Activated CD8-positive, alpha-beta memory T cell treated with anti-CD3 and anti-CD28 coated beads for 36 hours (primary cell): ENCODE results near the gene TNS4. TPM values are rescaled to one million over a fixed set of nuclear protein-coding genes. Genes with fewer than 3 reads are reported as not detected.

Source experiments
- CTCF ChIA-PET: fragments of 350-600 bp; sonication (Branson Sonifier 250); formaldehyde crosslinking; loops from one replicate; lab custom pipeline; 2021; ENCODE audit warnings: antibody characterized with exemption; lab: Charles Lee
- POLR2A ChIA-PET: fragments of 350-600 bp; sonication (Branson Sonifier 250); formaldehyde crosslinking; loops from one replicate; lab custom pipeline; 2021; ENCODE audit warnings: antibody characterized with exemption; lab: Charles Lee
- total RNA-seq, 2 experiments: library from RNA; stranded (reverse); gene quantifications; one replicate each; pipeline ENCODE4 v1.2.3, GENCODE V29; 2021

The TNS4 gene
- total RNA-seq, 2 experiments from 2014 or later = 4.7 to 5.1 TPM

DNA sequence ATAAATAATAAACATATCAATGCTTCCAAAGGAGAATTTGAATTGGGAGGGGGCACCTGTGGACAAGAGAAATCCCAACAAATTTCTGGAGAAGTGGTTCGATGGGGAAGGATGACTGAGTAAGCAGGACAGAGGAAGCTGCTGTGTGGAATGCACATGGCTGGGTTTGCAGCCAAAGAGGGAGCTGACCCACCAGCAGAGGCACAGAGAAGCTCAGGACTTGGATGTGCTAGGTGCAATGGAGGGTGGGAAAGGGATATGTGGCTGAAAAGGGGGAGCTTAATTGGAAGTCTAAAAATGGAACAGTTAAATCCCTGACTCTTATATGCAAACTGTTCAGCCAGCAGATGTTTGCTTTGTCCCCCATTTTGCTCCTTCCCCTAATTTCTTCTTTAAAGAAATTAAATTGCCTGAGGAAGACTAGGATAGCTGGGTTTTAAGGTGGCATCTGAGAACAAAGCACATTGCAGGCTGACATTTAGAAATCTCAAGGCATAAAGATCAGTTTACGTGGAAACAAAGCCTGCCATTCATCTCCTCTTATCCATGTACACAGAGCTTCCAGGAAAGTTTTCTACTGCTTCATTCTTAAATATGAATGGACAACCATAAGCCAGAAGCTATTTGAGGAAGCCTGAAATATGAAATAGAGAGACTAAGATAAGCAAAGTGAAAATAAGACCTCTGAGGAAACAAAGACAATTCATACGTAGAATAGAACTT, 23.0 kb upstream of the TNS4 start:
- CTCF ChIA-PET = interaction anchor here (0.8 kb wide), 1 partner anchor 35 kb away, joined by 3 read pairs; no protein-coding TSS in a partner anchor
- POLR2A ChIA-PET = no interaction called here

DNA sequence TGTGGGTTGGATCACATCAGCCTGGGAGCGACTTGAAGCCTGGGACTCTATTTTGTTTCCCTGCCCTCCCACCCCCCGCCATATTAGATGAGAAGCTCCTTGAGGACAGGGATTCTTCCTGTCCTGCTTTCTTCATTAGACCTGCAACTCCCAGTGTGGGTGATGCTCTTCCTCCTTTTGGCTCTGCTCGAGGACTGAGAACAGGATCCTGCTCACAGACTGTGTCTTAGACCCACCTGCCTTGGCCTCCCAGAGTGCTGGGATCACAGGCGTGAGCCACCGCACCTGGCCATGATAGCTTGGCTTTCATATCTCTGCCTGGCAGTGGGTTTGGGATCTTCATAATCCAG, 21.5 kb upstream of the TNS4 start:
- ChIA-PET POLR2A (interaction anchor here (0.7 kb wide), 1 partner anchor 63 kb away, joined by 4 read pairs; no protein-coding TSS in a partner anchor), CTCF (interaction anchor here (0.6 kb wide), 1 partner anchor 11 kb away, joined by 5 read pairs; no protein-coding TSS in a partner anchor)

DNA sequence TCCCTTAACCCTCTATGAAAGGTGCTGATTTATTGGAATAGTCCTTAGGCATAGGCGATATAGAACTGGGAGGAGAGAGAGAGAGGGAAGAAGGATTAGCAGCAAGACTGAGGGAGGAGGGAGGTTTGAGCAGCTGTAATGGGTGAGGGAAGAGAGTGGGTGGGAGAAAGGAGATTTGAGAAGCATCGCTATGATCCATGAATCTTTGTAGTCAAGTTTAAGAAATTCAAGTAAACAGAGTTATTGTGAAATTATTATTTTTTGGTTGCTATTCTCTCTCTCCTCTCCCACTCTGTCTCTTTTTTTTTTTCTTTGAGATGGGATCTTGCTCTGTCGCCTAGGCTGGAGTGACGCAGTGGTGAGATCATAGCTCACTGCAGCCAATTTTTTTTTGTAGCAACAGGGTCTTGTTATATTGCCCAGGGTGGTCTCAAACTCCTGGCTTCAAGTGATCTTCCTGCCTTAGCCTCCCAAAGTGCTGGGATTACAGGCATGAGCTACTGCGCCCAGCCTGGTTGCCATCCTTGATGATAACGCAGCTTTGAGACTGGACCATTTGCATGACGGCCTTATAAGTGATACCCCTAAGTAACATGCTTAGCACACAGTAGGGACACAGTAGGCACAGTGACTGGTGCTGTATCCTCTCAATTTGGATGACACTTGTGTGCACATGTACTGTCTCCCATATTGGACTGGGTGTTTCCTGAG, 21.0 kb upstream of the TNS4 start:
- CTCF ChIA-PET = interaction anchor here (0.6 kb wide), 1 partner anchor 11 kb away, joined by 5 read pairs; no protein-coding TSS in a partner anchor
- POLR2A ChIA-PET = interaction anchor here (0.7 kb wide), 1 partner anchor 62 kb away, joined by 4 read pairs; no protein-coding TSS in a partner anchor

DNA sequence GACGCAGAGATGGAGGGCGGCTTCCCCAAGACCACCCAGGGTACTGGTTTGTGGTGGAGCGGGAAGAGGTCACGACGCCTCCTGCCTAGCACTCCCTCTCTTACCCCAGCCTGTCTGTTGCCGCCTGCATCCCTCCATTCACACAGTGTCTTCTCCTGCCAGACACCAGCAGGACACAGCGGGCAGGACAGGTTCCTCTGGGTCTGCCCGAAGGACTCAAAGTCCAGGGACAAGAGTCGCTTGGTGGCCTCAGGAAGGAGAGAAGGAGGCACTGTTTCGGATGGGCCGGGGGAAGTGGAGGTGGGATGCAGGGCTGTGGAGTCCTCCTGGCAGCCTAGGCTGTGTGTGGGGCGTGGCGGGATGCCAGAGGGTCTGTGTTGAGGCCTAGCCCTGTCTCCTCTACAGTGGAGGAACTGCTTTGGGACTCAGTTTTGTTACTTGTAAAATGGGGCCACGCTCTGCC, 19.6 kb upstream of the TNS4 start:
- POLR2A ChIA-PET = no interaction called here
- CTCF ChIA-PET = no interaction called here

DNA sequence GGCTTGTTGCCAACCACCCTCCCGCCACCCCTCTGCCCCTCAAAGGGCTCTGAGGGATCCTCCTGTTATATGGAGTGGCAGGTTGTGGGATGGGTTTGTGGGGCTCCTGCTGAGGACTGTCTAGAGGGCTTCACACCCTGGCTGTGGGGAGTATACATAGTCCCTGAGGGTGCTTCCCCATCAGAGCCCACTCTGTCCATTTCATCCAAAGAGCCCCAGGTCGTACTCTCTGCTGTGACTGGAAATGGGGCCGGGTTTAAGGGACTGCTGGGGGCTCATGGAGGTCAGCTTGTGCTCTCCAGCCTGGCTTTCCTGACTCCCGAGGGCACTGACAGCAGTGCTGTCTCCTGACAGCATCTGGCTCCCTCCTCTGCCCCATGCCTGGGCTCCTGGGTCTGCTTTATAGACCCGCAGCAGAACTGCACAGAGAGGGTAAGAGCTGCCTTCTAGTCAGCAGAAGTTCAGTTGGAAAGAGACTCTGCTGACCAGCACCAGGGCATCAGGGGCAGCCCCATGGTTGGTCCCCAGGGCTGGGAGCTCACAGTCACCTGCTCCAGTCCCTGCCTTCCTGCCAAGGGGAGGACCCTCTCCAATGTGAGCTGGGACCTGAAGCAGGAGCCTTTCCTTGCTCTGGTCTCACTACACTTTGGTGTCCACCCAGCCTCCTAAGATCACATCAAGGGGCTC, 17.8 kb upstream of the TNS4 start:
- ChIA-PET CTCF (interaction anchor here (1.2 to 1.7 kb wide), 3 partner anchors 9 to 47 kb away, joined by 3 read pairs; no protein-coding TSS in a partner anchor), POLR2A (no interaction called here)

DNA sequence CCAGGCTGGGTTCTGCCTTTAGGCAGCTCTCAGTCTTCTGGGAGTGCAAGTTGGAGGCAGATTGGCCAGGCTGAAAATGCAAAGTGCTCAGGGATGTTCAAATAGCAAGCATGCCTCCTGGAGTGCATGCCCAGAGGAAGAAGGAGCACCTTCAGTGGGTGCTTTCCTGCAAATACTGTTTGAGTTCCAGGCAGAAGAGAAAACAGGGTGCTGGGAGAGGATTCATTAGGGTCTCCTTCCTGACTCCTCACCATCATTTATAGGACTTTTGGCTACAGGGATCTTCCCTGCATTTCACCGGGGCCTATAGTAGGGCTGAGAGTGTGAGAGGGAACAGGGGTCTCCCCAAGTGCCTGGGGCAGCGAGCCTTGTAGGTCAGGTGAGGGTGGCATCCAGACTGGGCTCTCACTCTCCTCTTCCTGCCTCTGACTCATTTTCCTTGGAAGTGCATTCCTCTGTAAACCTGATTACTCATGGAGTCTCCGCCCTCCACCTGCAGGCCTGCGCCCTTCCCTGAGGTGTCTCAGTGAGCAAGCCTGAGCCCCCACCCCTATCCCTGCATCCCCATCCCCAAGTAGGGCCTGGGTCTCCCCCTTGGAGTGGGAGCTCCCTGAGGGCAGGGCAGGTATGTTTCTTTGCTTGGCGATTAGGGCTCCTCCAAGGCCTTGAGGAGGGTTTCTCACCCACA, 17.1 kb upstream of the TNS4 start:
- CTCF ChIA-PET = interaction anchor here (1.4 kb wide), 2 partner anchors 10 to 42 kb away, joined by 4 to 7 read pairs; no protein-coding TSS in a partner anchor
- POLR2A ChIA-PET = no interaction called here

DNA sequence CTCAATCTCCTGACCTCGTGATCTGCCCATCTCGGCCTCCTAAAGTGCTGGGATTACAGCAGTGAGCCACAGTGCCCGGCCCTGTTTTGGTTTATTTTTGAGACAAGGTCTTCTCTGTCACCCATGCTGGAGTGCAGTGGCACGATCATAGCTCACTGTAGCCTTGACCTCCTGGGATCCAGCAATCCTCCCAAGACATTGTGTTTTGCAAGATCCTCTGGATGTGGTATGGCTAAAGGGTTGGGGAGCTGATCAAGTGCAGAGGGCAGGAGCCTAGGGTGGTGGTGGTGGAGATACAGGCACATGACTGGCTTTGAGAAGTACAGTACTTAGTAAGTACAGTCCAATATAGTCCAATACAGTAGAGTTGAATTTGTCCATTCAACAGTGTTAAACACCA, 16.6 kb upstream of the TNS4 start:
- ChIA-PET POLR2A (no interaction called here), CTCF (interaction anchor here (0.6 to 2.3 kb wide), 7 partner anchors 11 to 542 kb away, joined by 3 to 8 read pairs (median 7); partner anchors contain the start of gene IGFBP4)

DNA sequence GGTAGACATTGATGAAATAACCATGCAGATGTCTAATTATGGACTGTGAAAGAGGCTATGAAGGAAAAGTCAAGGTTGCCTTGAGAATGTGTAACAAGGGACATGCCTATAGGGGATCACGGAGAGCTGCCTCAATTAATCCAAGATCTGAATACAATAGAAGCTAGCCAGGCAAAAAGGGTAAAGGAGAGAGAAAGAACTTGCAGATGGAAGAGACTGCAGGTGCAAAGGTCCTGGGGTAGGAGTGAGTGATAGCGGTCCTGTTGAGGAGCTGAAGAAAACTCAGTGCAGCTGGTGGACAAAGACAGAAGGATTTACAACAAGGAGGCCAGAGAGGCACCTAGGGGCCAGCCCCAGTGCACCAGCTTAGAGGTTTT, 15.9 kb upstream of the TNS4 start:
- ChIA-PET CTCF (interaction anchor here (1.1 to 2.3 kb wide), 6 partner anchors 11 to 73 kb away, joined by 4 to 8 read pairs (median 7); partner anchors contain the start of gene IGFBP4), POLR2A (interaction anchor here (1.0 kb wide), 1 partner anchor 35 kb away, joined by 3 read pairs; no protein-coding TSS in a partner anchor)

DNA sequence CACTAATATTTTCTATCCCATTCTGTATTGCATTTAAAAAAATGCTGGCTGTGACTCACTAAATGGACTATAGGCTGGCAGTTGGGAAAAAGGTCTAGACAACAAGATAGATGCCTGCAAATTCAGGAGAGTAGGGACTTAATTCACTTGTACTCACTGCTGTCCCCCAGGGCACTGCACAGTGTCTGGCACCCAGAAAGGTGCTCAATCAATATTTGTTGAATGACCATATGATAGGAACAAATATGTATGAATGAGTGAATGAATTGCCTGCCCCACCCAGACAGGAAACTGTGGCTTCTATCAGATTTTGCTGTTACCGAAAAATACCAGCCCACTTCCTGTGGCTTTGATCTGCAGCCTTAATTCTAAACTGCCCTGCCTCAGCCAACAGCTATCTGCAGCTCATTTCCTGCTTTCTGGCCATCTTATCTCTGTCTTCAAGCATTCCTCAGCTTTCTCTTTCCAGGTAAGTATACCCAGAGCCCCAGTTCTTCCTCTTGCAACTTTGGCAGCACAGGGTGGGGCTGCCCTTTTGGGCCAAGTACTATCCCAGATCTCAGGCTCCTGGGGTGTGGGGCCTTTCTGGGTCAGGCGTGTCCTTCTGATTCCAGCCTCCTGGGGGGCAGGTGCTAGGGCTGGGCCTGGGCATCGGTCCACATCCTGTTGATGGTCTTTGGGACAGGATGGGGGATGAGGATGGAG, 15.3 kb upstream of the TNS4 start:
- POLR2A ChIA-PET = interaction anchor here (1.0 kb wide), 1 partner anchor 35 kb away, joined by 3 read pairs; no protein-coding TSS in a partner anchor

DNA sequence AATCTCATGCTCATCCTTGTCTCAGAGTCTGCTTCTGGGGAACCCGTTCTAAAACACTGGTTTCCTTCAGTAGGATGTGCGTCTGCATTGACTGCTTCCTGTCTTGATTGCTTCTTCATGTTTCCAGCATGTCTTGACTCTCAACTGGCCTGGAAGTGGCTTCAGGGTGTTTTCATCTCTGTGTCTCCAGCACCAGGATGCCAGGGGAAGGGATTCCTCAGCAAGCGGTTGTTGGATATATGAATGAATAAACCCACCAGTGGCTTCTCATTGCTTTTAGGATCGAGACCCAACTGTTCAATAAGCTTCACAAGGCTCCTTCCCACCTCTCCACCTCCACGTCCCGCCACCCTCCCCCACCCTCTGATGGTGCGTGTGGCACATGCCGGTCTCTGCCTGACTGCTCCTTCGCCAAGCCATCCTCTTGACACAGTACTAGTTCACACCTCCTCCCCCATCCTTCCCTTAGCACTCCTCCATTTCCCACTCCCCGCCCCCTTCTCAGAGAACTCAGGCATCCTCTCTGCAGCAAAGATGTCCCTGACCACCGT, 14.1 kb upstream of the TNS4 start:
- ChIA-PET CTCF (no interaction called here), POLR2A (no interaction called here)

More for the DNA sequence above, 15.3 kb upstream of the TNS4 start:
- CTCF ChIA-PET = interaction anchor here (1.1 to 2.3 kb wide), 5 partner anchors 12 to 73 kb away, joined by 4 to 8 read pairs (median 7); partner anchors contain the start of gene IGFBP4

DNA sequence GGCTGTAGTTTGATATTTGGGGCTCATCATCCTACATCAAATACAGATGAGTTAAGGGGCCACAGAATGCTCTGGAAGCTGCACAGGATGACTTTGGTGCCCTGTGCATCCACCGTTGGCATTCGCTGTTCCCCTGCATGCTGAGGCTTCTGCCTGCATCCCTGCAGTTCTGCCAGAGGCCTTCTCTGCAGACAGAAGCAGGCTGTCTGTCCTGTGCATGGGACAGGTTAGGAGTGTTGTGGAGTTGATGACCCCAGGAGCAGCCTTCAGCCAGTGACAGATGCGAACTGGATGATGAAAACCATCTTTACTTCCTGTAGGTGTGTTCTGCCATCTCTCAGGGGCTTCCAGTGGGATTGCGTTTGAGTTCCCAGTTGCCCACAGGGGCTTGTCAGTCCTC, 13.6 kb upstream of the TNS4 start:
- POLR2A ChIA-PET = interaction anchor here (0.5 kb wide), 1 partner anchor 39 kb away, joined by 4 read pairs; no protein-coding TSS in a partner anchor
- CTCF ChIA-PET = no interaction called here

DNA sequence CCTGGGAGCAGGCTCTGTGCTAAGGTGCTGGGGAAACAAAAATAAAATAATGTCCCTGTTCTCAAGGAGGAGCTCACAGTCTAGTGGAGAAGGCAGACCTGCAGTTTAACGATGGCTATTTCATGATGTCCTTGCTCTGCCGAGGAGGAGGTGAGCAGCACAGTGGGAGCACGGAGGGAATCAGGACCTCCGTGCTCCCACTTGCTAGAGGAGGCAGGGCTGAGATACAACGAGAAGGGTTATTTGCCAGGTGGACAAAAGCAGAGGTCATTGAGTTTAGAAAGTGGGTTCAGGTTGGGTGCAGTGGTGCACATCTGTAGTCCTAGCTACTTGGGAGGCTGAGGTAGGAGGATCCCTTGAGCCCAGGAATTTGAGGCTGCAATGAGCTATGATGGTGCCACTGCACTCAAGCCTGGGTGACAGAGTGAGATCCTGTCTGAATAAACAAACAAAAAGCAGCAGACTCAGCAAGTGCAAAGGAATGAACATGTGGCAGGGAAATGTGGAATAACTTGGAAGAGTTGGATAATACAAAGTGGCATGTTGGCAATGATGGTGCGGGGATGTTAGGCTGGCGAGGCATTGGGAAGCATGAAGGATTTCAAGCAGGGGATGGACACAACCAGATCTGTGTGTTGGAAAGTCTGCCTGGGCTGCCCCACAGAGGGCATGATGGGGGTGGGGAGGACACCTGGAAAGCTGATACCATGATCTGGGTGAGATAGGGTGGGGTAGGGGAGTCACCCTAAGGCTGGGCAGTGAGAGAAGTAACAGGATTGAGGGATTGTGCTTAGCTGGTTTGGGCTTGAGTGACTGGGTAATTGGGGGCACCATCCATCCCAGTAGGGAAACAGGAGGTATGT, 12.8 kb upstream of the TNS4 start:
- ChIA-PET POLR2A (interaction anchor here (0.5 kb wide), 1 partner anchor 38 kb away, joined by 4 read pairs; no protein-coding TSS in a partner anchor), CTCF (interaction anchor here (0.5 to 1.0 kb wide), 2 partner anchors 34 to 117 kb away, joined by 3 read pairs; no protein-coding TSS in a partner anchor)

DNA sequence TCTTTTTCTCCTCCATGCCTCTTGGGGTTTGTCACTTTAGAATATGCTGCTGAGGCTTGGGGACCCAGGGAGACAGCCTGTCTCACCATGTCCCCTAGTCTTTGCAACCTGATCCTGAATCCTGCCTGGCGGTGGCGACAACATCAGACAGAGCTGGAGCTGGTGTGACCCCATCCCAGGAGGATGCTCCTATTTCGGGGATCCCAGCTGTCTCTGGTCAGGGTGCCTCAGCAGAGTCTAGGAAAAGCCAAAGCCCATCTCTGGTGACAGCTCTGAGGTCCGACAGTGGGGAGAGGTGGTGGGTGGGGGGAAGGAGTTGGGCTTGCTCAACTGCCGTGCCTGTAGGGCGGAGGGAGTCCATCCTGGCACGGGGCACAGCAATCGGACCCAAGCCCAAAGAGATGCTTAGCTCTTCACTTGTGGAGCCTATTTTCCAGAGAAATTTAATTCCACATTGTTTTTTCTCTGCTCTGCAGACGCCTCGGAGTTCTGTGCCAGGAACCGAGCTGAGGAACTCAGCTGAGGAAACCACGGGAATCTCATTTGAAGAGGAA, 10.3 kb upstream of the TNS4 start:
- ChIA-PET POLR2A (no interaction called here), CTCF (interaction anchor here (0.9 to 1.3 kb wide), 3 partner anchors 16 to 36 kb away, joined by 3 to 4 read pairs (median 3); no protein-coding TSS in a partner anchor)

DNA sequence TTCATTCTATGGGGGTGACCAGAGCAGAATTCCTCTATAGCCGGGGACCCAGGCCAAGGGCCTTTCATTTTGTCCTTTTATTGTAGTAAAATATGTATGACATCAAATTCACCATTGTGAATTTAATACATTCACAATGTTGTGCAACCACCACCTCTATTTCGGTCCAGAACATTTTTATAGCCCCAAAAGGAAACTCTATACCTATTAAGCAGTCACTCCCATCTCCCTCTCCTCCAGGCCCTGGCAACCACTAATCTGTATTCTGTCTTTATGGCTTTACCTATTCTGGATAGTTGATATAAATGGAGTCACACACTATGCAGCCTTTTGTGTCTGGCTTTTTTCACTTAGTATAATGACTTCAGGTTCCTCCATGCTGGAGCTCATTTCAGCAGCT, 9.7 kb upstream of the TNS4 start:
- CTCF ChIA-PET = interaction anchor here (0.9 to 1.3 kb wide), 2 partner anchors 24 to 35 kb away, joined by 3 to 4 read pairs; no protein-coding TSS in a partner anchor
- POLR2A ChIA-PET = no interaction called here

DNA sequence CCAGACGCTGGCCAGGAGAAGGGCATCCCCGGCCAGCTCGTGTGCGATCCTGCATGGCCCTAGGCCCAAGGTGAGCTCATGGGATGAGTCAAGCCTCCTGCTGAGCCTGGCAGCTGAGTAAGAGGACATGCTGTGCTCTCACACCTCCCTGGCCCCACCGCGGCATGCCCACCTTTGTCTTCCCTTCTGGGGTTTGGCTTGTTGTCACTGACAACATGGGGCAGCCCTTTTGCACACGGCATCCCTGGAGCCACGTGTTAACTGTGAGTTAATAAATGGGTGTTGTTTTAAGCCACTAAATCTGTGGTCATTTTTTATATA, 8.9 kb upstream of the TNS4 start:
- CTCF ChIA-PET = no interaction called here
- POLR2A ChIA-PET = no interaction called here

DNA sequence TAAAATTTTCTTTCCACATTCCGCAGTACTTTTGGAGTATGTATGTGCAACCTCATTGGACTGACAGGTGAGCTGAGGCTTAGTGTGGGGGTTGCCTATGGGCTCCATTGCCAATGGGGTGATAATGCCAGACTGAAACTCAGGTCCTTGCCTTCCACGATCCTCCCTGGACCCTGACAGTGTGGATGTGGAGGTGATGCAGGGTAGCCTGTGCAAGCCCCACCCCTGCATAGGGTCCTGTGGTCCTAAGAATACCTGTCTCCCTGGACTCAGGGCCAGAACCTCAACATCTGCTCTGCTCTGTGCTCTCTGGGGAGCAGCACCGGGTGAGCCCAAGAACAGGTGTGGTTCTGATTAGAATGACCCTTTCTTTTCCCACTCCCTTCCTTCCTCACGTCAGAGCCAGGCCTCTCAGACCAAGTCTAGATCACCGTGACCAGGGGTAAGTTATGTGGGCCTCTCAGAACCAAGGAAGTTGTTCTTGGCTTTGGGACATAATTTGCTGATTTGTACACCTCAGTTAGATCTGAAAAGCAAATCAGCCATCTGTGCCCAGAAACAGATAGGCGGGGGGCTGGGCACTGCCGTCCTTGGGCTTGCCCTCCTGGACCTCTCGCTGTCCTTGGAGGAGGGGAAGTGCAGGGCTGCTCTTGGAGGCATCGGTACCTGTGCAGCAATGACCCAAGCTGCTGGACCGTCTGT, 8.4 kb upstream of the TNS4 start:
- ChIA-PET CTCF (no interaction called here), POLR2A (no interaction called here)
